HTERT RPE-1 (cell line): ENCODE results near the gene MAPKAPK2.
"Not testable (repeated sequence)": the region's sequence is repeated elsewhere in the genome, so short reads cannot be mapped to it uniquely, and the experiment has no call there.

Experiments used
- in situ Hi-C: fragments of 300-500 bp; cut with MboI; formaldehyde crosslinking; loops from 4 replicates; pipeline ENCODE4 v1.14.3; 2020; ENCODE audit warnings: low sequenced_read_pairs

Gene MAPKAPK2

GRCh38 chr1:206739411-206740076, 54.8 kb downstream of the MAPKAPK2 start:
- in situ Hi-C loops = no loop called here

- in situ Hi-C loops = no loop called here
Observed at GRCh38 chr1:206741142-206741701, 56.5 kb downstream of the MAPKAPK2 start.

GRCh38 chr1:206742719-206743383, 58.1 kb downstream of the MAPKAPK2 start:
- in situ Hi-C loops = no loop called here

GRCh38 chr1:206744683-206745082, 60.0 kb downstream of the MAPKAPK2 start:
- in situ Hi-C loops = no loop called here

- in situ Hi-C loops = no loop called here
Observed at GRCh38 chr1:206745301-206745700, 60.6 kb downstream of the MAPKAPK2 start.

- in situ Hi-C loops = no loop called here
Observed at GRCh38 chr1:206748348-206749030, 63.8 kb downstream of the MAPKAPK2 start.

- in situ Hi-C loops = no loop called here
Observed at GRCh38 chr1:206751891-206752290, 67.2 kb downstream of the MAPKAPK2 start.

- in situ Hi-C loops = no loop called here
Observed at GRCh38 chr1:206752481-206752880, 67.8 kb downstream of the MAPKAPK2 start.

- in situ Hi-C loops = no loop called here
Observed at GRCh38 chr1:206753141-206753540, 68.4 kb downstream of the MAPKAPK2 start.

GRCh38 chr1:206754011-206754410, 69.3 kb downstream of the MAPKAPK2 start:
- in situ Hi-C loops = no loop called here

GRCh38 chr1:206757524-206758266, 73.0 kb downstream of the MAPKAPK2 start:
- in situ Hi-C loops = no loop called here

- in situ Hi-C loops = no loop called here
Observed at GRCh38 chr1:206760590-206760989, 75.9 kb downstream of the MAPKAPK2 start.

GRCh38 chr1:206761159-206761768, 76.6 kb downstream of the MAPKAPK2 start:
- in situ Hi-C loops = no loop called here

GRCh38 chr1:206762741-206763364, 78.1 kb downstream of the MAPKAPK2 start:
- in situ Hi-C loops = not testable (repeated sequence)

GRCh38 chr1:206765771-206766170, 81.1 kb downstream of the MAPKAPK2 start:
- in situ Hi-C loops = not testable (repeated sequence)

- in situ Hi-C loops = no loop called here
Observed at GRCh38 chr1:206766251-206766856, 81.6 kb downstream of the MAPKAPK2 start.

- in situ Hi-C loops = no loop called here
Observed at GRCh38 chr1:206768472-206769303, 84.0 kb downstream of the MAPKAPK2 start.

- in situ Hi-C loops = no loop called here
Observed at GRCh38 chr1:206769304-206769731, 84.6 kb downstream of the MAPKAPK2 start.
